TTC549 (cell line): ENCODE measurements around the gene SOSTDC1.
"Not testable (repeated sequence)": the region's sequence is repeated elsewhere in the genome, so short reads cannot be mapped to it uniquely, and the experiment has no call there.

ENCODE experiments used
- FAIRE-seq: peaks from 2 replicates; lab custom pipeline; 2012; peaks lifted over from hg19 to GRCh38; lab: Jason Lieb, UNC

Gene SOSTDC1

GRCh38 chr7:16460789-16461493 lies 4.6 kb downstream of the SOSTDC1 start:
- no peak for FAIRE-seq

GRCh38 chr7:16456303-16456702 lies 9.2 kb downstream of the SOSTDC1 start:
- FAIRE-seq = not testable (repeated sequence)

GRCh38 chr7:16455591-16455990 lies 9.9 kb downstream of the SOSTDC1 start:
- FAIRE-seq = no peak

GRCh38 chr7:16450366-16450765 lies 15.2 kb downstream of the SOSTDC1 start:
- no peak for FAIRE-seq

- no peak for FAIRE-seq
Measured at GRCh38 chr7:16447876-16448275, 17.7 kb downstream of the SOSTDC1 start.

GRCh38 chr7:16446508-16446907 lies 19.0 kb downstream of the SOSTDC1 start:
- FAIRE-seq = no peak

- FAIRE-seq = not testable (repeated sequence)
Measured at GRCh38 chr7:16443871-16444270, 21.7 kb downstream of the SOSTDC1 start.

- FAIRE-seq = no peak
Measured at GRCh38 chr7:16438988-16439387, 26.6 kb downstream of the SOSTDC1 start.

GRCh38 chr7:16436306-16436705 lies 29.2 kb downstream of the SOSTDC1 start:
- no peak for FAIRE-seq

GRCh38 chr7:16433568-16434122 lies 31.9 kb downstream of the SOSTDC1 start:
- no peak for FAIRE-seq

GRCh38 chr7:16432425-16432731 lies 33.2 kb downstream of the SOSTDC1 start:
- no peak for FAIRE-seq

- FAIRE-seq = no peak
Measured at GRCh38 chr7:16431646-16432424, 33.7 kb downstream of the SOSTDC1 start.

GRCh38 chr7:16430133-16430532 lies 35.4 kb downstream of the SOSTDC1 start:
- no peak for FAIRE-seq

- FAIRE-seq = no peak
Measured at GRCh38 chr7:16428672-16429071, 36.9 kb downstream of the SOSTDC1 start.

GRCh38 chr7:16428182-16428581 lies 37.4 kb downstream of the SOSTDC1 start:
- FAIRE-seq = no peak

- FAIRE-seq = no peak
Measured at GRCh38 chr7:16423761-16424160, 41.8 kb downstream of the SOSTDC1 start.

GRCh38 chr7:16422917-16423316 lies 42.6 kb downstream of the SOSTDC1 start:
- no peak for FAIRE-seq

- FAIRE-seq = no peak
Measured at GRCh38 chr7:16422103-16422435, 43.5 kb downstream of the SOSTDC1 start.

- no peak for FAIRE-seq
Measured at GRCh38 chr7:16421333-16422102, 44.0 kb downstream of the SOSTDC1 start, which contains the start of gene CRPPA. CRPPA (minus strand) TSS chr7:16421538; CDS start chr7:16421322, 216 bp downstream.

- FAIRE-seq = no peak
Measured at GRCh38 chr7:16420649-16421332, 44.7 kb downstream of the SOSTDC1 start.

- no peak for FAIRE-seq
Measured at GRCh38 chr7:16420329-16420648, 45.2 kb downstream of the SOSTDC1 start.

GRCh38 chr7:16419859-16420258 lies 45.7 kb downstream of the SOSTDC1 start:
- FAIRE-seq = no peak
